Neural cell (in vitro differentiated cells): ENCODE data around the gene DHX36. TPM values are rescaled to one million over a fixed set of nuclear protein-coding genes. Genes with fewer than 3 reads are reported as not detected.
A peak's percentile ranks its signal among the peaks of the same experiment; 100 is the strongest.

ENCODE experiments used
- H2AFZ ChIP-seq: fragments of 200-600, 300-800 bp; sonication (generic), shearing (Covaris generic); 2 replicates; pipeline ENCODE4 v1.6.0; 2014; ENCODE audit warnings: low read depth, mild to moderate bottlenecking, antibody characterized with exemption, low read length, moderate library complexity
- H3F3A ChIP-seq: fragments of 200-600 bp; shearing (Covaris generic); 2 replicates; pipeline ENCODE4 v1.6.1; 2016; ENCODE audit warnings: mild to moderate bottlenecking, moderate library complexity, mixed read lengths, antibody characterized with exemption, low read length; ENCODE audit not compliant: insufficient read depth, poor library complexity, severe bottlenecking
- H3K27ac ChIP-seq: fragments of 200-600, 300-800 bp; sonication (generic), shearing (Covaris generic); 2 replicates; pipeline ENCODE4 v1.5.1; 2014; ENCODE audit warnings: mild to moderate bottlenecking, low read length, moderate library complexity
- H3K27me3 ChIP-seq: fragments of 300-800, 200-600 bp; sonication (generic), shearing (Covaris generic); 2 replicates; pipeline ENCODE4 v1.6.0; 2014; ENCODE audit warnings: mild to moderate bottlenecking, low read depth, low read length, moderate library complexity; ENCODE audit not compliant: insufficient read depth
- H3K36me3 ChIP-seq: fragments of 300-800, 200-600 bp; sonication (generic), shearing (Covaris generic); 2 replicates; pipeline ENCODE4 v1.5.1; 2014; ENCODE audit warnings: mild to moderate bottlenecking, antibody characterized with exemption, low read length, moderate library complexity; ENCODE audit not compliant: insufficient read depth
- H3K4me2 ChIP-seq: fragments of 300-800, 200-600 bp; sonication (generic), shearing (Covaris generic); 2 replicates; pipeline ENCODE4 v1.6.0; 2014; ENCODE audit warnings: mild to moderate bottlenecking, low read length
- H3K4me3 ChIP-seq: fragments of 300-800, 200-600 bp; sonication (generic), shearing (Covaris generic); 2 replicates; pipeline ENCODE4 v1.5.1; 2014; ENCODE audit warnings: mild to moderate bottlenecking, low read length, moderate library complexity
- H3K79me2 ChIP-seq: fragments of 200-600 bp; shearing (Covaris generic); replicated peaks from 2 replicates; pipeline ENCODE4 v1.6.0; 2014; ENCODE audit warnings: mild to moderate bottlenecking, low read length, moderate library complexity; ENCODE audit not compliant: insufficient read depth
- H3K9ac ChIP-seq: fragments of 300-800, 200-600 bp; sonication (generic), shearing (Covaris generic); 2 replicates; pipeline ENCODE4 v1.6.1; 2016; ENCODE audit warnings: mild to moderate bottlenecking, low read length, mixed read lengths
- H3K9me2 ChIP-seq: fragments of 200-600 bp; shearing (Covaris generic); 2 replicates; pipeline ENCODE4 v1.6.1; 2016; ENCODE audit warnings: mild to moderate bottlenecking, low read length, mixed read lengths; ENCODE audit not compliant: insufficient read depth
- H3K9me3 ChIP-seq: fragments of 200-600, 300-800 bp; sonication (generic), shearing (Covaris generic); 2 replicates; pipeline ENCODE4 v1.6.1; 2016; ENCODE audit warnings: mild to moderate bottlenecking, mixed run types, low read length, moderate library complexity, mixed read lengths
- H4K20me1 ChIP-seq: fragments of 200-600 bp; shearing (Covaris generic); 2 replicates; pipeline ENCODE4 v1.6.1; 2016; ENCODE audit warnings: mild to moderate bottlenecking, mixed run types; ENCODE audit not compliant: insufficient read depth
- CTCF ChIP-seq: fragments of 450-650 bp; IDR thresholded peaks from 2 replicates; pipeline ENCODE4 v1.5.1; 2014; ENCODE audit warnings: antibody characterized with exemption, mild to moderate bottlenecking, moderate library complexity; ENCODE audit not compliant: poor library complexity, severe bottlenecking
- EP300 ChIP-seq: fragments of 450-650 bp; conservative IDR thresholded peaks from 2 replicates; pipeline ENCODE4 v1.6.1; 2014; ENCODE audit warnings: antibody characterized with exemption, mild to moderate bottlenecking, moderate library complexity; ENCODE audit not compliant: poor library complexity, severe bottlenecking
- EZH2 ChIP-seq: fragments of 200-600, 300-800 bp; shearing (Covaris generic), sonication (generic); IDR thresholded peaks from 2 replicates; pipeline ENCODE4 v1.6.1; 2014; ENCODE audit warnings: antibody characterized with exemption, low read length, borderline replicate concordance, mild to moderate bottlenecking; ENCODE audit not compliant: insufficient read depth, poor library complexity, severe bottlenecking
- MXI1 ChIP-seq: fragments of 450-650 bp; conservative IDR thresholded peaks from 2 replicates; pipeline ENCODE4 v1.6.1; 2014; ENCODE audit warnings: antibody characterized with exemption, mild to moderate bottlenecking; ENCODE audit not compliant: poor library complexity, severe bottlenecking
- POLR2AphosphoS5 ChIP-seq: IDR thresholded peaks from 2 replicates; pipeline ENCODE4 v1.6.1; 2012
- RAD21 ChIP-seq: fragments of 450-650 bp; conservative IDR thresholded peaks from 2 replicates; pipeline ENCODE4 v1.6.1; 2014; ENCODE audit warnings: antibody characterized with exemption, mild to moderate bottlenecking, moderate library complexity
- REST ChIP-seq: IDR thresholded peaks from 2 replicates; pipeline ENCODE4 v1.6.1; 2012; ENCODE audit warnings: borderline replicate concordance
- SMC3 ChIP-seq: fragments of 450-650 bp; conservative IDR thresholded peaks from 2 replicates; pipeline ENCODE4 v1.6.1; 2014; ENCODE audit warnings: antibody characterized with exemption, mild to moderate bottlenecking, moderate library complexity; ENCODE audit not compliant: poor library complexity
- TAF1 ChIP-seq: IDR thresholded peaks from 2 replicates; pipeline ENCODE4 v1.6.1; 2012; ENCODE audit warnings: low read depth
- polyA plus RNA-seq: library from polyadenylated mRNA; depleted of rRNA; stranded (reverse); fragments of >200 nt; gene quantifications from 2 replicates; pipeline ENCODE4 v1.2.3, GENCODE V29; 2014

DHX36 gene
- polyA plus RNA-seq, 1 donor from 2014 or later = 189 TPM

- Histone ChIP-seq H3K79me2 (peaks cover 84% of the 10 kb centered on the region), H3K36me3 (peaks cover 21% of the 10 kb centered on the region), H4K20me1 (peaks cover 12% of the 10 kb centered on the region)
Measured at GRCh38 chr3:154316974-154317767, 7.1 kb downstream of the DHX36 start.

GRCh38 chr3:154314152-154314551, 10.1 kb downstream of the DHX36 start:
- Histone ChIP-seq H3K9me2 (no peaks in the 10 kb centered on the region), H3K4me2 (no peak overlapping the region), H3K9ac (no peak overlapping the region), H3F3A (no peaks in the 10 kb centered on the region), H3K4me3 (no peak overlapping the region), H3K27me3 (no peaks in the 10 kb centered on the region), H4K20me1 (peaks cover 4% of the 10 kb centered on the region), H3K9me3 (no peaks in the 10 kb centered on the region), H3K36me3 (peaks cover 27% of the 10 kb centered on the region), H2AFZ (no peak overlapping the region), H3K79me2 (peaks cover 54% of the 10 kb centered on the region), H3K27ac (no peak overlapping the region)
- TF ChIP-seq SMC3 (no peak), CTCF (no peak), POLR2AphosphoS5 (no peak), RAD21 (no peak)

More at GRCh38 chr3:154316974-154317767, 7.1 kb downstream of the DHX36 start:
- no peak overlapping the region for H2AFZ ChIP-seq
- H3K27me3 ChIP-seq = no peaks in the 10 kb centered on the region
- H3F3A ChIP-seq = no peaks in the 10 kb centered on the region
- no peak overlapping the region for H3K9ac ChIP-seq
- H3K9me3 ChIP-seq = no peaks in the 10 kb centered on the region
- H3K4me2 ChIP-seq = no peak overlapping the region
- no peaks in the 10 kb centered on the region for H3K9me2 ChIP-seq
- no peak overlapping the region for H3K27ac ChIP-seq
- no peak for TF ChIP-seq SMC3
- TF ChIP-seq MXI1 = no peak
- no peak for TF ChIP-seq EP300
- no peak for TF ChIP-seq REST
- no peak for TF ChIP-seq POLR2AphosphoS5
- TF ChIP-seq TAF1 = no peak
- peak overlapping the region; percentile 74 for H3K4me3 ChIP-seq

- Histone ChIP-seq H3K9ac (no peak overlapping the region), H3K9me3 (no peaks in the 10 kb centered on the region), H3K36me3 (peaks cover 41% of the 10 kb centered on the region), H2AFZ (no peak overlapping the region), H3K27ac (no peak overlapping the region), H3K79me2 (peaks cover 21% of the 10 kb centered on the region), H3K27me3 (no peaks in the 10 kb centered on the region), H3K9me2 (no peaks in the 10 kb centered on the region), H3K4me3 (no peak overlapping the region), H3F3A (no peaks in the 10 kb centered on the region), H4K20me1 (no peaks in the 10 kb centered on the region), H3K4me2 (no peak overlapping the region)
- TF ChIP-seq EP300 = no peak
- TF ChIP-seq REST = no peak
- no peak for TF ChIP-seq RAD21
- no peak for TF ChIP-seq SMC3
- TF ChIP-seq EZH2 = no peak
- TF ChIP-seq MXI1 = no peak
- no peak for TF ChIP-seq POLR2AphosphoS5
- TF ChIP-seq TAF1 = no peak
Measured at GRCh38 chr3:154310840-154311239, 13.4 kb downstream of the DHX36 start.
